ENCODE data around the gene CDH13.
A peak's percentile ranks its signal among the peaks of the same experiment; 100 is the strongest.

Gene CDH13

GRCh38 chr16:83743241-83743640 lies 1116.5 kb downstream of the CDH13 start:
- DNase-seq (ENCODE audit: low read depth in 2 of 2), result no peak

- no peak for DNase-seq (ENCODE audit: low read depth in 2 of 2)
Observed at GRCh38 chr16:83743720-83744119, 1117.0 kb downstream of the CDH13 start.

- no peak for DNase-seq (ENCODE audit: low read depth in 2 of 2)
Observed at GRCh38 chr16:83744441-83744981, 1117.7 kb downstream of the CDH13 start.

- no peak for DNase-seq (ENCODE audit: low read depth in 2 of 2)
Observed at GRCh38 chr16:83746611-83747010, 1119.8 kb downstream of the CDH13 start.

GRCh38 chr16:83747936-83748335 lies 1121.2 kb downstream of the CDH13 start:
- no peak for DNase-seq (ENCODE audit: low read depth in 2 of 2)

GRCh38 chr16:83755391-83755790 lies 1128.6 kb downstream of the CDH13 start:
- DNase-seq (ENCODE audit: low read depth in 2 of 2), result no peak

GRCh38 chr16:83762141-83762991 lies 1135.6 kb downstream of the CDH13 start:
- DNase-seq (ENCODE audit: low read depth in 2 of 2), result no peak

GRCh38 chr16:83762992-83763358 lies 1136.2 kb downstream of the CDH13 start:
- DNase-seq (ENCODE audit: low read depth in 2 of 2), result no peak

- no peak for DNase-seq (ENCODE audit: low read depth in 2 of 2)
Observed at GRCh38 chr16:83768986-83769385, 1142.2 kb downstream of the CDH13 start.

GRCh38 chr16:83769397-83770008 lies 1142.7 kb downstream of the CDH13 start:
- no peak for DNase-seq (ENCODE audit: low read depth in 2 of 2)

- no peak for DNase-seq (ENCODE audit: low read depth in 2 of 2)
Observed at GRCh38 chr16:83771306-83771942, 1144.7 kb downstream of the CDH13 start.

- DNase-seq (ENCODE audit: low read depth in 2 of 2), result no peak
Observed at GRCh38 chr16:83772806-83773205, 1146.0 kb downstream of the CDH13 start.

- no peak for DNase-seq (ENCODE audit: low read depth in 2 of 2)
Observed at GRCh38 chr16:83774066-83774465, 1147.3 kb downstream of the CDH13 start.

GRCh38 chr16:83776944-83777343 lies 1150.2 kb downstream of the CDH13 start:
- no peak for DNase-seq (ENCODE audit: low read depth in 2 of 2)

GRCh38 chr16:83779886-83780285 lies 1153.1 kb downstream of the CDH13 start:
- peak; percentile 31 to 35 for DNase-seq (ENCODE audit: low read depth in 2 of 2)

- no peak for DNase-seq (ENCODE audit: low read depth in 2 of 2)
Observed at GRCh38 chr16:83785455-83785854, 1158.7 kb downstream of the CDH13 start.

GRCh38 chr16:83789642-83790401 lies 1163.1 kb downstream of the CDH13 start:
- no peak for DNase-seq (ENCODE audit: low read depth in 2 of 2)

- DNase-seq (ENCODE audit: low read depth in 2 of 2), result no peak
Observed at GRCh38 chr16:83791916-83792315, 1165.1 kb downstream of the CDH13 start.

GRCh38 chr16:83792391-83792790 lies 1165.6 kb downstream of the CDH13 start:
- no peak for DNase-seq (ENCODE audit: low read depth in 2 of 2)

- DNase-seq (ENCODE audit: low read depth in 2 of 2), result no peak
Observed at GRCh38 chr16:83793179-83793578, 1166.4 kb downstream of the CDH13 start.

- DNase-seq (ENCODE audit: low read depth in 2 of 2), result no peak
Observed at GRCh38 chr16:83794860-83795554, 1168.2 kb downstream of the CDH13 start.

Data from fibroblast of skin of left quadriceps (primary cell).